Natural killer cell (primary cell): ENCODE measurements around the gene FAM240B. TPM values are rescaled to one million over a fixed set of nuclear protein-coding genes. Genes with fewer than 3 reads are reported as not detected.

Experiments
- ATAC-seq, 3 donors: fragments of 150-1000 bp in 2 of 3; fragments of 200-7000 bp in 1 of 3; cut with Tn5 transposase; 1 replicate in 1 of 3; 2 replicates in 2 of 3; pipeline ENCODE4 v1.10.0; 2021; ENCODE audit warnings: mild to moderate bottlenecking in 2 of 3, moderate library complexity in 2 of 3
- DNase-seq, 2 donors: peaks; one replicate each; pipeline versions ENCODE4 v3.0.0 to v3.0.0-alpha.2; 2013 to 2021; ENCODE audit warnings: mixed read lengths in 1 of 2
- H3K27ac ChIP-seq: one replicate; pipeline ENCODE4 v1.5.1; 2013; ENCODE audit warnings: mild to moderate bottlenecking, low read length
- H3K27me3 ChIP-seq: one replicate; pipeline ENCODE4 v1.6.1; 2013; ENCODE audit warnings: low read length; ENCODE audit not compliant: control insufficient read depth, insufficient read depth
- H3K36me3 ChIP-seq: one replicate; pipeline ENCODE4 v1.6.1; 2013; ENCODE audit warnings: low read length; ENCODE audit not compliant: control insufficient read depth, insufficient read depth
- H3K4me1 ChIP-seq: one replicate; pipeline ENCODE4 v1.6.1; 2013; ENCODE audit warnings: low read length; ENCODE audit not compliant: control insufficient read depth, insufficient read depth
- H3K4me3 ChIP-seq: one replicate; pipeline ENCODE4 v1.5.1; 2013; ENCODE audit warnings: low read length
- H3K9me3 ChIP-seq: one replicate; pipeline ENCODE4 v1.6.1; 2013; ENCODE audit warnings: low read length; ENCODE audit not compliant: control insufficient read depth, insufficient read depth
- H3K27ac Mint-ChIP-seq, 2 donors: one replicate each; pipeline ENCODE4 v1.8.0; 2022; ENCODE audit warnings: mild to moderate bottlenecking in 2 of 2, mixed read lengths in 2 of 2, moderate library complexity in 1 of 2
- H3K27me3 Mint-ChIP-seq, 2 donors: one replicate each; pipeline ENCODE4 v1.8.0; 2022; ENCODE audit warnings: low read depth in 2 of 2, mixed read lengths in 2 of 2
- H3K36me3 Mint-ChIP-seq: one replicate; pipeline ENCODE4 v1.8.0; 2022; ENCODE audit warnings: mixed read lengths
- H3K4me1 Mint-ChIP-seq, 2 donors: one replicate each; pipeline ENCODE4 v1.8.0; 2022; ENCODE audit warnings: mixed read lengths in 2 of 2
- H3K4me3 Mint-ChIP-seq: one replicate; pipeline ENCODE4 v1.8.0; 2022; ENCODE audit warnings: mild to moderate bottlenecking, moderate library complexity, mixed read lengths
- H3K9me3 Mint-ChIP-seq, 2 donors: one replicate each; pipeline ENCODE4 v1.8.0; 2022; ENCODE audit warnings: mixed read lengths in 2 of 2
- WGBS: methylation state at CpG from one replicate; pipeline ENCODE4 v1.1.7; 2013; ENCODE audit warnings: missing lambda C conversion rate; ENCODE audit not compliant: insufficient coverage; 5-methylcytosine and 5-hydroxymethylcytosine counted together
- intact Hi-C: fragments of 100-400 bp; cut with micrococcal nuclease; formaldehyde crosslinking; loops from one replicate; pipeline ENCODE4 v1.14.2; 2022
- total RNA-seq, 4 donors: library from RNA; stranded (reverse); fragments of 120-200 nt in 1 of 4; gene quantifications; one replicate each; pipeline versions ENCODE4 v1.2.3 to v1.2.4, GENCODE V29; 2013 to 2022
- TF ChIP-seq, protein P1 (sequence below): fragments of 200-600 bp; IDR thresholded peaks from one replicate; pipeline ENCODE4 v1.8.0; 2022; ENCODE audit warnings: antibody characterized with exemption

Gene FAM240B
- total RNA-seq, 3 donors from 2014 or later (not counting 1 experiment from before 2014, with no cell fraction given), result not detected

GRCh38 chr9:38673399-38674193 is 46.3 kb downstream of the FAM240B start:
- peaks cover 5 to 20% of the 10 kb centered on the region in 2 donors for H3K27me3 Mint-ChIP-seq
- DNase-seq, result no peak

GRCh38 chr9:38671748-38672147 is 48.2 kb downstream of the FAM240B start:
- no peaks in the 10 kb centered on the region for H3K9me3 Mint-ChIP-seq
- H3K4me1 ChIP-seq, result peaks cover 5% of the 10 kb centered on the region
- H3K27ac Mint-ChIP-seq, result peak overlapping the region in 1 of 2 donors; percentile 31
- H3K36me3 ChIP-seq, result no peaks in the 10 kb centered on the region
- TF ChIP-seq, protein P1, sequence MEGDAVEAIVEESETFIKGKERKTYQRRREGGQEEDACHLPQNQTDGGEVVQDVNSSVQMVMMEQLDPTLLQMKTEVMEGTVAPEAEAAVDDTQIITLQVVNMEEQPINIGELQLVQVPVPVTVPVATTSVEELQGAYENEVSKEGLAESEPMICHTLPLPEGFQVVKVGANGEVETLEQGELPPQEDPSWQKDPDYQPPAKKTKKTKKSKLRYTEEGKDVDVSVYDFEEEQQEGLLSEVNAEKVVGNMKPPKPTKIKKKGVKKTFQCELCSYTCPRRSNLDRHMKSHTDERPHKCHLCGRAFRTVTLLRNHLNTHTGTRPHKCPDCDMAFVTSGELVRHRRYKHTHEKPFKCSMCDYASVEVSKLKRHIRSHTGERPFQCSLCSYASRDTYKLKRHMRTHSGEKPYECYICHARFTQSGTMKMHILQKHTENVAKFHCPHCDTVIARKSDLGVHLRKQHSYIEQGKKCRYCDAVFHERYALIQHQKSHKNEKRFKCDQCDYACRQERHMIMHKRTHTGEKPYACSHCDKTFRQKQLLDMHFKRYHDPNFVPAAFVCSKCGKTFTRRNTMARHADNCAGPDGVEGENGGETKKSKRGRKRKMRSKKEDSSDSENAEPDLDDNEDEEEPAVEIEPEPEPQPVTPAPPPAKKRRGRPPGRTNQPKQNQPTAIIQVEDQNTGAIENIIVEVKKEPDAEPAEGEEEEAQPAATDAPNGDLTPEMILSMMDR, result no peak
- WGBS, result 70% methylated on average over 5 of the region's 5 CpGs
- intact Hi-C loops, result no loop called here
- no peaks in the 10 kb centered on the region for H3K27me3 ChIP-seq
- H3K36me3 Mint-ChIP-seq, result no peaks in the 10 kb centered on the region
- no peak overlapping the region for H3K4me3 ChIP-seq
- peaks cover 6 to 9% of the 10 kb centered on the region in 2 donors for H3K4me1 Mint-ChIP-seq
- no peaks in the 10 kb centered on the region for H3K9me3 ChIP-seq
- H3K4me3 Mint-ChIP-seq, result no peak overlapping the region
- DNase-seq (no peak), ATAC-seq (no peak)
- H3K27me3 Mint-ChIP-seq, result peaks cover 3 to 7% of the 10 kb centered on the region in 2 donors
- no peak overlapping the region for H3K27ac ChIP-seq

More at GRCh38 chr9:38673399-38674193, 46.3 kb downstream of the FAM240B start:
- no peaks in the 10 kb centered on the region for H3K9me3 Mint-ChIP-seq
- H3K4me1 ChIP-seq, result peaks cover 5% of the 10 kb centered on the region
- peak overlapping the region in 1 of 2 donors; percentile 29 for H3K27ac Mint-ChIP-seq
- ATAC-seq, result no peak
- intact Hi-C loops, result no loop called here
- no peaks in the 10 kb centered on the region for H3K27me3 ChIP-seq
- no peak overlapping the region for H3K4me3 Mint-ChIP-seq
- peaks cover 6 to 9% of the 10 kb centered on the region in 2 donors for H3K4me1 Mint-ChIP-seq
- TF ChIP-seq, protein P1, result no peak
- H3K9me3 ChIP-seq, result no peaks in the 10 kb centered on the region
- 94% methylated on average over 19 of the region's 19 CpGs for WGBS
- no peak overlapping the region for H3K27ac ChIP-seq
- H3K36me3 ChIP-seq, result no peaks in the 10 kb centered on the region
- no peaks in the 10 kb centered on the region for H3K36me3 Mint-ChIP-seq
- no peak overlapping the region for H3K4me3 ChIP-seq

- no peak overlapping the region for H3K27ac ChIP-seq
- H3K4me3 ChIP-seq, result no peak overlapping the region
- intact Hi-C loops, result no loop called here
- H3K36me3 Mint-ChIP-seq, result no peaks in the 10 kb centered on the region
- H3K4me3 Mint-ChIP-seq, result peak overlapping the region; percentile 13
- H3K27ac Mint-ChIP-seq, result no peak overlapping the region
- DNase-seq (no peak), ATAC-seq (no peak)
- no peaks in the 10 kb centered on the region for H3K9me3 ChIP-seq
- TF ChIP-seq, protein P1, result no peak
- H3K27me3 Mint-ChIP-seq, result peaks cover 3 to 7% of the 10 kb centered on the region in 2 donors
- H3K9me3 Mint-ChIP-seq, result no peaks in the 10 kb centered on the region
- H3K4me1 ChIP-seq, result peaks cover 5% of the 10 kb centered on the region
- no peaks in the 10 kb centered on the region for H3K36me3 ChIP-seq
- 91% methylated on average over 4 of the region's 4 CpGs for WGBS
- H3K27me3 ChIP-seq, result no peaks in the 10 kb centered on the region
- H3K4me1 Mint-ChIP-seq, result peaks cover 6 to 9% of the 10 kb centered on the region in 2 donors
Observed at GRCh38 chr9:38671372-38671731, 48.6 kb downstream of the FAM240B start.
